ENCODE measurements around the gene NUPR1.
A peak's percentile ranks its signal among the peaks of the same experiment; 100 is the strongest.

Gene NUPR1

GRCh38 chr16:28491970-28492474, 46.8 kb downstream of the NUPR1 start, which contains the start of gene CLN3 (continued):
- TF ChIP-seq PRDM2 (tag by site-specific recombination; IDR thresholded peaks at IDR 0.05; ENCODE audit: borderline replicate concordance): no peak
- no peak for TF ChIP-seq ZNF837 (tag by site-specific recombination; IDR thresholded peaks at IDR 0.05)
- TF ChIP-seq SALL2 (tag by site-specific recombination; IDR thresholded peaks at IDR 0.05; ENCODE audit: borderline replicate concordance): no peak
- TF ChIP-seq ZNF549 (tag by site-specific recombination; IDR thresholded peaks at IDR 0.05): no peak
- TF ChIP-seq SP7 (tag by site-specific recombination; IDR thresholded peaks at IDR 0.05): peak; percentile 82
- no peak for TF ChIP-seq ZNF488 (tag by site-specific recombination; IDR thresholded peaks at IDR 0.05)
- TF ChIP-seq OVOL3 (tag by site-specific recombination; IDR thresholded peaks at IDR 0.05): peak; percentile 92
- TF ChIP-seq KLF8 (tag by site-specific recombination; IDR thresholded peaks at IDR 0.05): peak; percentile 69; the same call in 1 of the 2 replicates
- TF ChIP-seq ZNF639 (tag by site-specific recombination; IDR thresholded peaks at IDR 0.05): peak; percentile 90
- no peak for TF ChIP-seq ZNF585B (tag by site-specific recombination; IDR thresholded peaks at IDR 0.05)
- TF ChIP-seq ZFP37 (tag by site-specific recombination; IDR thresholded peaks at IDR 0.05): no peak
- TF ChIP-seq GLIS2 (tag by site-specific recombination; IDR thresholded peaks at IDR 0.05): no peak
- TF ChIP-seq ZNF335 (tag by site-specific recombination; conservative IDR thresholded peaks at IDR 0.05): peak; percentile 85
- TF ChIP-seq ZNF76 (tag by site-specific recombination; IDR thresholded peaks at IDR 0.05; ENCODE audit: borderline replicate concordance, low read depth): peak; percentile 90
- TF ChIP-seq FEZF1 (tag by site-specific recombination; IDR thresholded peaks at IDR 0.05): no peak; the same call in 1 of the 2 replicates
- peak; percentile 8; the same call in 1 of the 2 replicates for TF ChIP-seq GFI1B (tag by site-specific recombination; IDR thresholded peaks at IDR 0.05)
- TF ChIP-seq ZNF391 (tag by site-specific recombination; IDR thresholded peaks at IDR 0.05; ENCODE audit: borderline replicate concordance, low read depth): peak; percentile 51; the same call in 1 of the 2 replicates
- TF ChIP-seq ZSCAN30 (tag by site-specific recombination; IDR thresholded peaks at IDR 0.05): no peak
- TF ChIP-seq ZNF146 (tag by site-specific recombination; IDR thresholded peaks at IDR 0.05): no peak
- TF ChIP-seq ZNF623 (tag by site-specific recombination; IDR thresholded peaks at IDR 0.05): 0 out of 2 replicates have a peak, but pooled peaks have one; percentile 20
- TF ChIP-seq ZXDB (tag by site-specific recombination; IDR thresholded peaks at IDR 0.05): peak; percentile 97
- no peak for TF ChIP-seq GLI4 (tag by site-specific recombination; IDR thresholded peaks at IDR 0.05)
- no peak; the same call in 1 of the 2 replicates for TF ChIP-seq GLI2 (tag by site-specific recombination; IDR thresholded peaks at IDR 0.05; ENCODE audit: borderline replicate concordance, low read depth)
- TF ChIP-seq PATZ1 (tag by site-specific recombination; IDR thresholded peaks at IDR 0.05): peak; percentile 31; the same call in 1 of the 2 replicates
- TF ChIP-seq ZNF843 (tag by site-specific recombination; IDR thresholded peaks at IDR 0.05): peak; percentile 49; the same call in 1 of the 2 replicates
- peak; percentile 36; the same call in 1 of the 2 replicates for TF ChIP-seq KLF1 (tag by site-specific recombination; IDR thresholded peaks at IDR 0.05)
- TF ChIP-seq HOXA7 (CRISPR knock-in tag; IDR thresholded peaks at IDR 0.05; ENCODE audit: borderline replicate concordance): no peak
- no peak for TF ChIP-seq ZNF26 (tag by site-specific recombination; IDR thresholded peaks at IDR 0.05)

Data from HEK293 (cell line).